ENCODE data around the gene RIN2. TPM values are rescaled to one million over a fixed set of nuclear protein-coding genes. Genes with fewer than 3 reads are reported as not detected.

The RIN2 gene
- total RNA-seq, 1 experiment from 2014 or later: 1.5 TPM

GRCh38 chr20:19791887-19792286 lies 33.8 kb downstream of the RIN2 start (continued):
- TF ChIP-seq ZBTB33 (IDR thresholded peaks at IDR 0.05; ENCODE audit: extremely low read depth, insufficient replicate concordance, low read length) (no peak), FOSL1 (IDR thresholded peaks at IDR 0.05; ENCODE audit: low read depth) (no peak), ZNF274 (IDR thresholded peaks at IDR 0.05; ENCODE audit: low read depth, low read length) (no peak), POLR2A (IDR thresholded peaks at IDR 0.05; ENCODE audit: borderline replicate concordance, extremely low read depth, insufficient read depth, insufficient read length) (no peak), JUND (IDR thresholded peaks at IDR 0.05) (no peak), SP1 (IDR thresholded peaks at IDR 0.05; ENCODE audit: low read depth) (no peak), SIN3A (IDR thresholded peaks at IDR 0.05; ENCODE audit: low read depth) (no peak), ELF1 (IDR thresholded peaks at IDR 0.05; ENCODE audit: borderline replicate concordance, low read depth) (no peak)

GRCh38 chr20:19793716-19794115 lies 35.7 kb downstream of the RIN2 start:
- Histone ChIP-seq H2AFZ (ENCODE audit: low read depth, low read length, poor library complexity, severe bottlenecking) (no peak overlapping the region), H3K79me2 (ENCODE audit: insufficient read depth, low read length) (no peaks in the 10 kb centered on the region), H3K9me3 (ENCODE audit: control insufficient read depth in 1 of 2, insufficient read depth in 1 of 2, low read depth in 1 of 2, low read length in 2 of 2) (no peaks in the 10 kb centered on the region), H3K4me1 (ENCODE audit: control insufficient read depth in 1 of 2, insufficient read depth in 2 of 2, low read length in 2 of 2) (no peaks in the 10 kb centered on the region), H3K27ac (ENCODE audit: low read depth, low read length) (no peak overlapping the region), H3K4me3 (replicated peaks in 1 of 2; ENCODE audit: low read depth in 1 of 2, low read length in 2 of 2) (no peak overlapping the region), H3K9ac (ENCODE audit: low read length) (no peak overlapping the region), H4K20me1 (ENCODE audit: insufficient read depth) (no peaks in the 10 kb centered on the region), H3K27me3 (ENCODE audit: insufficient read depth, low read length) (no peaks in the 10 kb centered on the region), H3K36me3 (ENCODE audit: control insufficient read depth in 1 of 2, insufficient read depth in 2 of 2, low read length in 2 of 2) (no peaks in the 10 kb centered on the region), H3K9me2 (ENCODE audit: insufficient read depth) (no peaks in the 10 kb centered on the region), H3K4me2 (ENCODE audit: low read length) (no peak overlapping the region)
- ChIA-PET CTCF (no interaction called here), RAD21 (ENCODE audit: low non-redundant PET in 1 of 2, low total read pairs in 2 of 2, uncharacterized antibody in 2 of 2, unreplicated experiment in 2 of 2) (no interaction called here), POLR2A (no interaction called here)
- no TSS peak for BruUV-seq (replicated peaks)
- TF ChIP-seq YY1 (IDR thresholded peaks at IDR 0.05; ENCODE audit: extremely low read depth, insufficient replicate concordance, low read depth, low read length) (no peak), FOSL1 (IDR thresholded peaks at IDR 0.05; ENCODE audit: low read depth) (no peak), EZH2 (IDR thresholded peaks at IDR 0.05) (no peak), ZBTB33 (IDR thresholded peaks at IDR 0.05; ENCODE audit: extremely low read depth, insufficient replicate concordance, low read length) (no peak), ZNF274 (IDR thresholded peaks at IDR 0.05; ENCODE audit: low read depth, low read length) (no peak), ZFX (IDR thresholded peaks at IDR 0.05) (no peak), POLR2A (IDR thresholded peaks at IDR 0.05; ENCODE audit: borderline replicate concordance, extremely low read depth, insufficient read depth, insufficient read length) (no peak), MAX (IDR thresholded peaks at IDR 0.05) (no peak), EZH2phosphoT487 (IDR thresholded peaks at IDR 0.05; ENCODE audit: borderline replicate concordance) (no peak), TCF7L2 (IDR thresholded peaks at IDR 0.05; ENCODE audit: borderline replicate concordance, extremely low read depth, insufficient read depth, insufficient read length) (no peak), SRF (IDR thresholded peaks at IDR 0.05; ENCODE audit: low read depth) (no peak), CEBPB (IDR thresholded peaks at IDR 0.05; ENCODE audit: low read depth) (no peak), SIN3A (IDR thresholded peaks at IDR 0.05; ENCODE audit: low read depth) (no peak), ELF1 (IDR thresholded peaks at IDR 0.05; ENCODE audit: borderline replicate concordance, low read depth) (no peak), CBX3 (IDR thresholded peaks at IDR 0.05; ENCODE audit: low read depth) (no peak)
- intact Hi-C loops (cut with micrococcal nuclease): no loop called here
- ATAC-seq: no peak
- DNase-seq (ENCODE audit: low read depth, low spot score): no peak

Data from HCT116 (cell line).